ENCODE results near the gene SVOPL.

DNA sequence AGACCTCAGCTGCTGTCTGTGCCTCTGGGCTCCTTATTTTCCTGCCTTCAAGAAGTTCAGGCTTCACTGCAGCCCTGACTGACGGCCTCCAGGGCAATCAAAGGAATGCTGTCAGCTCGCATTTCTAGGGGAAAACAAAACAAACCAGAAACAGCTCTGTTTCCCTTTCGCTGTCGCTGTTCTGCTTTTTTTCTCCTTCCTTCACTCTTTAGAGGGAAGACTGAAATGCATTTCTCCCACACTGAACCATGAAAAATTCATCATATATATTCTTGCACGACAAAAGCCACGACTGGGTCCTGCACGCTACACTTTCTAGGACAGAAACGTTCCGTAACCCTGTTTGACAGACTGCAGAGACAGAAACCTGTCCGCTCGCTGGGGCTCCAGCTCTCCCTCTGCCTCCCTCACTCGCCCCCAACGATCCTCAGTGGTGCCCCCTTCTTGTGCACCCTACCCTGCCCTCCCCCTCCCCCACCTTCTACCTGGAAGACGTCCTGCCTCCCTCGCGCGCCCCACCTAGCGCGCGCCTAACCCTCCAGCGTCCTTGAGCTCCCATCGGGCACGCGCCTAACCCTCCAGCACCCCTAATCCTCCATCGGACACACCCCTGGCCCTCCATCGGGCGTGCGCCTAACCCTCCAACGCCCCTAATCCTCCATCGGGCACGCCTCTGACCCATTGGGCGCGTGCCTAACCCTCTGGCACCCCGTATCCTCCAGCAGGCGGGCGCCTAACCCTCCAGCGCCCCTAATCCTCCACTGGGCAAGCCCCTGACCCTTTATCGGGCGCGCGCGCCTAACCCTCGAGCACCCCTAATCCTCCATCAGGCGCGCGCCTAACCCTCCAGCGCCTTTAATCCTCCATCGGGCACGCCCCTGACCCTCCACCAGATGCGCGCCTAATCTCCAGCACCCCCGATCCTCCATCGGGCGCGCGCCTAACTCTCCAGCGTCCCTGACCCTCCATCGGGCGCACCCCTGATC is 37.1 kb downstream of the SVOPL start:
- TF ChIP-seq POLR2A (IDR thresholded peaks at IDR 0.05) (no peak), CTCF (IDR thresholded peaks at IDR 0.05) (no peak)

All from uterus (tissue), 2 donors.